NCI-H2196 treated with DMSO at 0.1 percent for 48 hours (cell line): ENCODE measurements around the gene ROBO2.

Experiments used
- DNase-seq: peaks from one replicate; lab custom pipeline; 2025; ENCODE audit not compliant: unreplicated experiment; lab: John Stamatoyannopoulos, UW

The ROBO2 gene

GRCh38 chr3:77464111-77464688, 424.3 kb downstream of the ROBO2 start:
- no peak for DNase-seq

GRCh38 chr3:77466562-77467115, 426.7 kb downstream of the ROBO2 start:
- DNase-seq = no peak

GRCh38 chr3:77467702-77468625, 428.1 kb downstream of the ROBO2 start:
- no peak for DNase-seq

- no peak for DNase-seq
Observed at GRCh38 chr3:77468626-77469020, 428.7 kb downstream of the ROBO2 start.

- no peak for DNase-seq
Observed at GRCh38 chr3:77475507-77475906, 435.6 kb downstream of the ROBO2 start.

GRCh38 chr3:77479021-77479420, 439.1 kb downstream of the ROBO2 start:
- DNase-seq = no peak

- no peak for DNase-seq
Observed at GRCh38 chr3:77489216-77489615, 449.3 kb downstream of the ROBO2 start.

- DNase-seq = no peak
Observed at GRCh38 chr3:77491961-77492360, 452.1 kb downstream of the ROBO2 start.

- DNase-seq = no peak
Observed at GRCh38 chr3:77500721-77501120, 460.8 kb downstream of the ROBO2 start.

GRCh38 chr3:77506384-77506783, 466.5 kb downstream of the ROBO2 start:
- no peak for DNase-seq

GRCh38 chr3:77513542-77513941, 473.6 kb downstream of the ROBO2 start:
- no peak for DNase-seq

GRCh38 chr3:77514766-77515165, 474.9 kb downstream of the ROBO2 start:
- no peak for DNase-seq

- no peak for DNase-seq
Observed at GRCh38 chr3:77524463-77524862, 484.6 kb downstream of the ROBO2 start.

GRCh38 chr3:77524946-77525682, 485.2 kb downstream of the ROBO2 start:
- no peak for DNase-seq

GRCh38 chr3:77526573-77527113, 486.7 kb downstream of the ROBO2 start:
- DNase-seq = no peak

GRCh38 chr3:77529522-77529921, 489.6 kb downstream of the ROBO2 start:
- no peak for DNase-seq

GRCh38 chr3:77530870-77531269, 491.0 kb downstream of the ROBO2 start:
- no peak for DNase-seq

GRCh38 chr3:77535116-77535515, 495.2 kb downstream of the ROBO2 start:
- DNase-seq = no peak

- no peak for DNase-seq
Observed at GRCh38 chr3:77536038-77536775, 496.3 kb downstream of the ROBO2 start.

GRCh38 chr3:77539014-77539413, 499.1 kb downstream of the ROBO2 start:
- no peak for DNase-seq

GRCh38 chr3:77539677-77540076, 499.8 kb downstream of the ROBO2 start:
- no peak for DNase-seq
